ENCODE data around the gene PHF23.

PHF23 gene

GRCh38 chr17:7280519-7281073 lies 41.3 kb upstream of the PHF23 start:
- Histone ChIP-seq H3K4me1 (peaks cover 24 to 35% (median 26%) of the 10 kb centered on the region in 10 experiments), H3K36me3 (no peaks in the 10 kb centered on the region), H3K27me3 (peaks cover 7 to 16% (median 11%) of the 10 kb centered on the region in 11 experiments; a peak in 19 of 22 replicates), H3K4me2 (peak overlapping the region; percentile 98 to 100 (median 100)), H3K27ac (peak overlapping the region in 10 of 11 experiments; percentile 18 to 85 (median 72); a peak in 19 of 22 replicates), H4K20me1 (no peaks in the 10 kb centered on the region; a peak in 2 of 22 replicates), H3K4me3 (peak overlapping the region; percentile 58 to 75 (median 64)), H3K9me3 (replicated peaks in 1 of 11) (no peaks in the 10 kb centered on the region), H3K9ac (peak overlapping the region; percentile 43 to 83 (median 71); a peak in 21 of 22 replicates)
- TF ChIP-seq Cebpa-rat (IDR thresholded peaks at IDR 0.05) = no peak

GRCh38 chr17:7279448-7279847 lies 40.2 kb upstream of the PHF23 start:
- Histone ChIP-seq H3K9ac (no peak overlapping the region), H3K4me3 (no peak overlapping the region), H3K27ac (no peak overlapping the region), H3K9me3 (replicated peaks in 1 of 11) (no peaks in the 10 kb centered on the region), H3K4me2 (no peak overlapping the region), H3K4me1 (peaks cover 24 to 35% (median 26%) of the 10 kb centered on the region in 10 experiments), H3K27me3 (peaks cover 7 to 16% (median 11%) of the 10 kb centered on the region in 11 experiments; a peak in 19 of 22 replicates), H3K36me3 (no peaks in the 10 kb centered on the region), H4K20me1 (no peaks in the 10 kb centered on the region; a peak in 2 of 22 replicates)
- TF ChIP-seq Cebpa-rat (IDR thresholded peaks at IDR 0.05) = no peak

GRCh38 chr17:7266784-7267183 lies 27.5 kb upstream of the PHF23 start:
- no peak overlapping the region for H3K4me3 ChIP-seq
- no peak overlapping the region for H3K9ac ChIP-seq
- peaks cover 0 to 6% (median 0%) of the 10 kb centered on the region in 11 experiments; a peak in 2 of 22 replicates for H4K20me1 ChIP-seq
- no peaks in the 10 kb centered on the region for H3K9me3 ChIP-seq (replicated peaks in 1 of 11)
- peak overlapping the region in 1 of 11 experiments; percentile 26; a peak in 4 of 22 replicates for H3K4me2 ChIP-seq
- TF ChIP-seq Cebpa-rat (IDR thresholded peaks at IDR 0.05) = no peak
- H3K4me1 ChIP-seq = peaks cover 6 to 43% (median 19%) of the 10 kb centered on the region in 10 experiments; a peak in 17 of 20 replicates
- H3K27me3 ChIP-seq = peaks cover 11 to 44% (median 37%) of the 10 kb centered on the region in 11 experiments
- no peaks in the 10 kb centered on the region for H3K36me3 ChIP-seq
- no peak overlapping the region for H3K27ac ChIP-seq

- Histone ChIP-seq H3K27ac (peak overlapping the region in 3 of 11 experiments; percentile 43 to 62 (median 52); a peak in 6 of 22 replicates), H3K4me3 (peak overlapping the region in 4 of 10 experiments; percentile 44 to 62 (median 56); a peak in 7 of 20 replicates), H3K9ac (peak overlapping the region in 2 of 11 experiments; percentile 46 to 51; a peak in 2 of 22 replicates), H3K4me1 (peaks cover 19 to 74% (median 44%) of the 10 kb centered on the region in 10 experiments), H3K4me2 (peak overlapping the region in 8 of 11 experiments; percentile 61 to 100 (median 84); a peak in 16 of 22 replicates), H3K36me3 (peaks cover 17 to 22% (median 19%) of the 10 kb centered on the region in 11 experiments), H3K9me3 (replicated peaks in 1 of 11) (no peaks in the 10 kb centered on the region), H4K20me1 (peaks cover 0 to 33% (median 21%) of the 10 kb centered on the region in 11 experiments; a peak in 15 of 22 replicates), H3K27me3 (peaks cover 27 to 75% (median 68%) of the 10 kb centered on the region in 11 experiments)
- no peak for TF ChIP-seq Cebpa-rat (IDR thresholded peaks at IDR 0.05)
Observed at GRCh38 chr17:7263801-7264078, 24.5 kb upstream of the PHF23 start.

GRCh38 chr17:7262935-7263800 lies 23.9 kb upstream of the PHF23 start:
- no peak for TF ChIP-seq Cebpa-rat (IDR thresholded peaks at IDR 0.05)
- peaks cover 0 to 35% (median 24%) of the 10 kb centered on the region in 11 experiments; a peak in 15 of 22 replicates for H4K20me1 ChIP-seq
- H3K9ac ChIP-seq = peak overlapping the region in 4 of 11 experiments; percentile 46 to 80 (median 63); a peak in 8 of 22 replicates
- H3K4me2 ChIP-seq = peak overlapping the region; percentile 22 to 100 (median 79)
- H3K36me3 ChIP-seq = peaks cover 23 to 27% (median 25%) of the 10 kb centered on the region in 11 experiments
- H3K27me3 ChIP-seq = peaks cover 27 to 79% (median 70%) of the 10 kb centered on the region in 11 experiments
- peaks cover 19 to 79% (median 47%) of the 10 kb centered on the region in 10 experiments for H3K4me1 ChIP-seq
- peak overlapping the region in 8 of 10 experiments; percentile 10 to 62 (median 46); a peak in 14 of 20 replicates for H3K4me3 ChIP-seq
- H3K27ac ChIP-seq = peak overlapping the region in 5 of 11 experiments; percentile 6 to 62 (median 52); a peak in 8 of 22 replicates
- H3K9me3 ChIP-seq (replicated peaks in 1 of 11) = no peaks in the 10 kb centered on the region

- Histone ChIP-seq H3K27ac (peak within 1 kb of the TSS in 6 of 11 experiments; percentile 6 to 62 (median 52); a peak in 9 of 22 replicates), H4K20me1 (peaks cover 0 to 35% (median 24%) of the 10 kb centered on the region in 11 experiments; a peak in 15 of 22 replicates)
Observed at GRCh38 chr17:7262192-7262934, 23.1 kb upstream of the PHF23 start, which contains the start of gene CLDN7. TSS of gene CLDN7 (minus strand) at chr17:7262478. CDS start at chr17:7262043, 435 bp downstream.

GRCh38 chr17:7261379-7262191 lies 22.3 kb upstream of the PHF23 start:
- Histone ChIP-seq H3K9ac (peak overlapping the region in 10 of 11 experiments; percentile 26 to 80 (median 54); a peak in 17 of 22 replicates), H3K36me3 (peaks cover 39 to 43% (median 41%) of the 10 kb centered on the region in 11 experiments), H3K4me1 (peaks cover 19 to 86% (median 47%) of the 10 kb centered on the region in 10 experiments), H3K9me3 (replicated peaks in 1 of 11) (no peaks in the 10 kb centered on the region), H3K4me3 (peak overlapping the region; percentile 38 to 67 (median 51)), H3K27ac (peak overlapping the region in 3 of 11 experiments; percentile 41 to 53 (median 42); a peak in 4 of 22 replicates), H3K27me3 (peaks cover 27 to 79% (median 70%) of the 10 kb centered on the region in 11 experiments), H3K4me2 (peak overlapping the region; percentile 73 to 100 (median 87)), H4K20me1 (peaks cover 0 to 35% (median 24%) of the 10 kb centered on the region in 11 experiments; a peak in 15 of 22 replicates)
- TF ChIP-seq Cebpa-rat (IDR thresholded peaks at IDR 0.05) = no peak

More at GRCh38 chr17:7262192-7262934, 23.1 kb upstream of the PHF23 start, which contains the start of gene CLDN7:
- Histone ChIP-seq H3K4me3 (peak within 1 kb of the TSS; percentile 38 to 67 (median 51)), H3K9me3 (replicated peaks in 1 of 11) (no peaks in the 10 kb centered on the region), H3K4me1 (peaks cover 19 to 88% (median 47%) of the 10 kb centered on the region in 10 experiments), H3K9ac (peak within 1 kb of the TSS in 10 of 11 experiments; percentile 26 to 80 (median 54); a peak in 17 of 22 replicates), H3K4me2 (peak within 1 kb of the TSS; percentile 73 to 100 (median 87)), H3K27me3 (peaks cover 27 to 79% (median 70%) of the 10 kb centered on the region in 11 experiments), H3K36me3 (peaks cover 31 to 35% (median 33%) of the 10 kb centered on the region in 11 experiments)
- no peak for TF ChIP-seq Cebpa-rat (IDR thresholded peaks at IDR 0.05)

Measured in BLaER1 treated with 17β-estradiol and CSF1 and Interleukin-3, amounts not matched to agents 10 nM and 100 nM (cell line).